GM12892 (cell line): ENCODE measurements around the gene DHRS4.
A peak's percentile ranks its signal among the peaks of the same experiment; 100 is the strongest.
"Not testable (repeated sequence)": the region's sequence is repeated elsewhere in the genome, so short reads cannot be mapped to it uniquely, and the experiment has no call there.

Source experiments
- DNase-seq: peaks from one replicate; pipeline ENCODE4 v3.0.0; 2011; ENCODE audit not compliant: insufficient read length
- FAIRE-seq: peaks from 2 replicates; lab custom pipeline; 2011; peaks lifted over from hg19 to GRCh38; lab: Jason Lieb, UNC
- POLR2A ChIP-seq: IDR thresholded peaks from 2 replicates; pipeline ENCODE4 v1.6.1; 2011; ENCODE audit warnings: low read depth, low read length, control low read depth
- POLR2AphosphoS5 ChIP-seq: IDR thresholded peaks from 2 replicates; pipeline ENCODE4 v1.6.1; 2011; ENCODE audit warnings: low read depth, low read length, control low read depth
- TAF1 ChIP-seq: IDR thresholded peaks from 2 replicates; pipeline ENCODE4 v1.6.1; 2011; ENCODE audit warnings: low read depth, mild to moderate bottlenecking, control low read depth, low read length, borderline replicate concordance

DHRS4 gene

DNA sequence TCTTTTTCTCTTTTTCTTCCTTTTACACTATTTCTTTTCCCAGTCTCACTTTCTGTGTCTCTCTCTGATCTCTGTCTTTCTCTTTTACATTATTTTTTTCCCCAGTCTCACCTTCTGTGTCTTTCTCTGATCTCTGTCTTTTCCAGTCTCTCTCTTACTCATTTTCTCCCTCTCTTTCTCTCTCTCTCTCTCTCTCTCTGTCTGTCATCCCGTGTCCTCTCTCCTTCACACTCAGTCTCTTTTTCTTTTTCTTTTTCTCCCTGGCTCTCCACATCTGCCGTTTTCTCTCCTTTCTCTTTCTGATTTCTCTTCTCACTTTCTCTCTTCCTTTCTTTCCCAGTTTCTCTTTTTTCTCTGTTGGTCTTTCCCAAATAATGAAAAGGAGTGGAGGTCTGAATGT, 57.5 kb downstream of the DHRS4 start:
- DNase-seq, result no peak
- TF ChIP-seq POLR2A (no peak), TAF1 (no peak), POLR2AphosphoS5 (no peak)
- FAIRE-seq, result no peak

- not testable (repeated sequence) for DNase-seq, FAIRE-seq
Measured at GRCh38 chr14:24012726-24013273, 59.2 kb downstream of the DHRS4 start.

DNA sequence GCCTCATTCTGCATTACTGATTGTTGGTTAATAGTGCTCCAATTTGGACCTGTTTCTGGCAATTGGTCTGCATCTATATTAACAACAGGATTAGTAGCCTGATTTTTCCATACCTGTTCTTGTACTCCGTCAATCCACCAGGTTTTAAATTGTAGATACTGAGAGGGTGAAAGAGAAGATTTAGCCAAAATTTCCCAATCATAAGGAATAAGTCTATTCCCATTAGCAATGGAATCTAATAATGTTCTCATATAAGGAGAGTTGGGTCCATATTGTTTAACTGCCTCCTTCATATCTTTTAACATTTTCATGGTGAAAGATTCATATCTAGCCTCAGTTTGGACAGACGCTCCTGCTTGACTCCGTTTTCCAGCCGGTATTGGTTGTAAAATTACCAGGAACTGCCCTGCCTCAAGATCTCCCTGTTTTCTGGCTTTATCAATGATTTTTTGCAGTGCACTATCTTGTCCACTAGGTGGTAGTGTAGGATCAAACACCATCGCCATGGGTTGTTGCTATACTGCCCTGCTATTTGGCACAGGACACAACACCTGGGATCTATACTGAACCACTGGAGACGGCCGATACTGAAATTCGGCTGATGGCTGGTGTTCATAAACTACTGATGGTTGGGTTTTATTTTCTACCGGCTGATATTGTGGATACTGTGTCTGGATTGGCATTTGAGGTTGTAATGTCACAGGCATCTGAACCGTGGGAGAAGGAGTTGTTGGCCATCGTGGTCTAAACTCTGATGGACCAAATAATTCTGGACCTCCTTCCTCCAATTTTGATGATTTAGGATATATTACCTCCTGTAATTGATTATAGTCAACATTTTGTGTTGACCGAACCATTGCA, 60.3 kb downstream of the DHRS4 start:
- TF ChIP-seq POLR2AphosphoS5 (no peak), TAF1 (no peak), POLR2A (no peak)
- no peak for DNase-seq
- peak; percentile 97 for FAIRE-seq

DNA sequence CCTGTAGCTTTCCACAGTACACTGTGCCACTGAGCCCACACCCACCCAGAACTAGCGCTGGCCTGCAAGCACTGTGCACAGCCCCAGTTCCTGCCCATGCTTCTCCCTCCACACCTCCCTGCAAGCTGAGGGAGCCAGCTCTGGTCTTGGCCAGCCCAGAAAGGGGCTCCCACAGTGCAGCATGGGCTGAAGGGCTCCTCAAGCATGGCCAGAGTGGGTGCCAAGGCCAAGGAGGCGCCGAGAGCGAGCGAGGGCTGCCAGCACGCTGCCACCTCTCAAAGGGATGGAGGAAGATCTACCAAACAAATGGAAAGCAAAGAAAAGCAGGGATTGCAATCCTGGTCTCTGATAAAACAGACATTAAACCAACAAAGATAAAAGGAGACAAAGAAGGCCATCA, 62.2 kb downstream of the DHRS4 start:
- DNase-seq, FAIRE-seq: not testable (repeated sequence)
